ENCODE results near the gene FZR1. TPM values are rescaled to one million over a fixed set of nuclear protein-coding genes. Genes with fewer than 3 reads are reported as not detected.

FZR1 gene
- total and polyA plus RNA-seq, 2 of the 13 experiments (the other 11 are each of a cell fraction or from before 2014, with no cell fraction given) = 29.0 to 30.8 TPM

DNA sequence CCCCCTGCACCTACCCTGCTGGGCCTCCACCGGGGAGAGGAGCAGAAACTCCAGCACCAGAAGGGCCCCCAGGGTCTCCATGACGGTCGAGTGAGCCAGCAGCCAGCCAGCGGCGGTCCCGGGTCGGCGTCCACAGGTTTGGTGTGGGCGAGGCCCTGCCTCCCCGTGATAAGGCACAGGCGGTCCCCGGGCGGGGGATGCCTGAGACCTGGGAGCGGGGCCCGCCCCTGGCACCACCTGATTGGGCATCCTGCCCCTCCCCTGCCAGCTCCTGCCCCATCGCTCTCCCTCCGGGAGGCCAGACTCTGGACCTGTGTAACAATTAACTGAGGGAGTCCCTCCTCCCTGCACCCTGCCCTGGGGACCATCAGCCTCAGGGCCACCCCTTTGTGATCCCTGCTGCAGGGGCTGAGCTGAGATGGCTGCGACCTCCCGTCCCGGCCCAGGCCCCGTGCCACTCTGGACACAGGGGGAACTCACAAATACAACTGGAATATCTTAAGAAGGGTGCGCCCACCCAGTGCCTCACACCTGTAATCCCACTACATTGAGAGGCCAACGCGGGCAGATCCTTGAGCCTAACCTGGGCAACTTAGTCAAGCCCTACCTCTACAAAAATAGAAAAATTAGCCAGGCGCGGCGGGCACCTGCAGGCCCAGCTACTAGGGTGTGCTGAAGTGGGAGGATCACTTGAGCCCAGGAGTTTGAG lies 25.6 kb upstream of the FZR1 start, which contains the start of gene SMIM24 (continued):
- TF ChIP-seq JUNB (CRISPR knock-in tag; IDR thresholded peaks at IDR 0.05; ENCODE audit: borderline replicate concordance) (no peak), ZNF674 (CRISPR knock-in tag; IDR thresholded peaks at IDR 0.05; ENCODE audit: low read depth) (no peak), ZNF441 (CRISPR knock-in tag; IDR thresholded peaks at IDR 0.05; ENCODE audit: borderline replicate concordance) (no peak), NFATC3 (CRISPR knock-in tag; IDR thresholded peaks at IDR 0.05) (no peak), ZNF777 (CRISPR knock-in tag; IDR thresholded peaks at IDR 0.05) (no peak), ZNF790 (CRISPR knock-in tag; IDR thresholded peaks at IDR 0.05; ENCODE audit: borderline replicate concordance) (no peak), TRIM24 (CRISPR knock-in tag; IDR thresholded peaks at IDR 0.05) (no peak), KDM1A (CRISPR knock-in tag; IDR thresholded peaks at IDR 0.05) (no peak), ZNF781 (CRISPR knock-in tag; IDR thresholded peaks at IDR 0.05; ENCODE audit: borderline replicate concordance, not compliant biosample characterization) (no peak), EP300 (IDR thresholded peaks at IDR 0.05; ENCODE audit: low read depth in 2 of 2, low read length in 2 of 2) (no peak), EP300 (CRISPR knock-in tag; IDR thresholded peaks at IDR 0.05; ENCODE audit: borderline replicate concordance) (no peak), SRF (IDR thresholded peaks at IDR 0.05; ENCODE audit: low read depth, low read length) (no peak), HOXA7 (CRISPR knock-in tag; IDR thresholded peaks at IDR 0.05) (no peak), TARDBP (CRISPR knock-in tag; IDR thresholded peaks at IDR 0.05) (no peak; the same call in 1 of the 2 replicates), HNF4G (IDR thresholded peaks at IDR 0.05; ENCODE audit: borderline replicate concordance, low read depth, low read length) (peak; percentile 39; the same call in 1 of the 2 replicates), HNF4G (CRISPR knock-in tag; IDR thresholded peaks at IDR 0.05; ENCODE audit: borderline replicate concordance, low read depth) (no peak)
- TF ChIP-seq, protein P1, sequence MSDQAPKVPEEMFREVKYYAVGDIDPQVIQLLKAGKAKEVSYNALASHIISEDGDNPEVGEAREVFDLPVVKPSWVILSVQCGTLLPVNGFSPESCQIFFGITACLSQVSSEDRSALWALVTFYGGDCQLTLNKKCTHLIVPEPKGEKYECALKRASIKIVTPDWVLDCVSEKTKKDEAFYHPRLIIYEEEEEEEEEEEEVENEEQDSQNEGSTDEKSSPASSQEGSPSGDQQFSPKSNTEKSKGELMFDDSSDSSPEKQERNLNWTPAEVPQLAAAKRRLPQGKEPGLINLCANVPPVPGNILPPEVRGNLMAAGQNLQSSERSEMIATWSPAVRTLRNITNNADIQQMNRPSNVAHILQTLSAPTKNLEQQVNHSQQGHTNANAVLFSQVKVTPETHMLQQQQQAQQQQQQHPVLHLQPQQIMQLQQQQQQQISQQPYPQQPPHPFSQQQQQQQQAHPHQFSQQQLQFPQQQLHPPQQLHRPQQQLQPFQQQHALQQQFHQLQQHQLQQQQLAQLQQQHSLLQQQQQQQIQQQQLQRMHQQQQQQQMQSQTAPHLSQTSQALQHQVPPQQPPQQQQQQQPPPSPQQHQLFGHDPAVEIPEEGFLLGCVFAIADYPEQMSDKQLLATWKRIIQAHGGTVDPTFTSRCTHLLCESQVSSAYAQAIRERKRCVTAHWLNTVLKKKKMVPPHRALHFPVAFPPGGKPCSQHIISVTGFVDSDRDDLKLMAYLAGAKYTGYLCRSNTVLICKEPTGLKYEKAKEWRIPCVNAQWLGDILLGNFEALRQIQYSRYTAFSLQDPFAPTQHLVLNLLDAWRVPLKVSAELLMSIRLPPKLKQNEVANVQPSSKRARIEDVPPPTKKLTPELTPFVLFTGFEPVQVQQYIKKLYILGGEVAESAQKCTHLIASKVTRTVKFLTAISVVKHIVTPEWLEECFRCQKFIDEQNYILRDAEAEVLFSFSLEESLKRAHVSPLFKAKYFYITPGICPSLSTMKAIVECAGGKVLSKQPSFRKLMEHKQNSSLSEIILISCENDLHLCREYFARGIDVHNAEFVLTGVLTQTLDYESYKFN (CRISPR knock-in tag; conservative IDR thresholded peaks at IDR 0.05) = peak; percentile 71
- TF ChIP-seq, protein P2, sequence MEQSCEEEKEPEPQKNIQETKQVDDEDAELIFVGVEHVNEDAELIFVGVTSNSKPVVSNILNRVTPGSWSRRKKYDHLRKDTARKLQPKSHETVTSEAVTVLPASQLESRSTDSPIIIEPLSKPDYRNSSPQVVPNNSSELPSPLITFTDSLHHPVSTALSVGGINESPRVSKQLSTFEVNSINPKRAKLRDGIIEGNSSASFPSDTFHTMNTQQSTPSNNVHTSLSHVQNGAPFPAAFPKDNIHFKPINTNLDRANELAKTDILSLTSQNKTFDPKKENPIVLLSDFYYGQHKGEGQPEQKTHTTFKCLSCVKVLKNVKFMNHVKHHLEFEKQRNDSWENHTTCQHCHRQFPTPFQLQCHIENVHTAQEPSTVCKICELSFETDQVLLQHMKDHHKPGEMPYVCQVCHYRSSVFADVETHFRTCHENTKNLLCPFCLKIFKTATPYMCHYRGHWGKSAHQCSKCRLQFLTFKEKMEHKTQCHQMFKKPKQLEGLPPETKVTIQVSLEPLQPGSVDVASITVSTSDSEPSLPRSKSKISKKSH (CRISPR knock-in tag; IDR thresholded peaks at IDR 0.05; ENCODE audit: borderline replicate concordance) = no peak
- TF ChIP-seq, protein P3, sequence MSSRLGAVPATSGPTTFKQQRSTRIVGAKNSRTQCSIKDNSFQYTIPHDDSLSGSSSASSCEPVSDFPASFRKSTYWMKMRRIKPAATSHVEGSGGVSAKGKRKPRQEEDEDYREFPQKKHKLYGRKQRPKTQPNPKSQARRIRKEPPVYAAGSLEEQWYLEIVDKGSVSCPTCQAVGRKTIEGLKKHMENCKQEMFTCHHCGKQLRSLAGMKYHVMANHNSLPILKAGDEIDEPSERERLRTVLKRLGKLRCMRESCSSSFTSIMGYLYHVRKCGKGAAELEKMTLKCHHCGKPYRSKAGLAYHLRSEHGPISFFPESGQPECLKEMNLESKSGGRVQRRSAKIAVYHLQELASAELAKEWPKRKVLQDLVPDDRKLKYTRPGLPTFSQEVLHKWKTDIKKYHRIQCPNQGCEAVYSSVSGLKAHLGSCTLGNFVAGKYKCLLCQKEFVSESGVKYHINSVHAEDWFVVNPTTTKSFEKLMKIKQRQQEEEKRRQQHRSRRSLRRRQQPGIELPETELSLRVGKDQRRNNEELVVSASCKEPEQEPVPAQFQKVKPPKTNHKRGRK (CRISPR knock-in tag; IDR thresholded peaks at IDR 0.05) = no peak
- TF ChIP-seq, protein P4, sequence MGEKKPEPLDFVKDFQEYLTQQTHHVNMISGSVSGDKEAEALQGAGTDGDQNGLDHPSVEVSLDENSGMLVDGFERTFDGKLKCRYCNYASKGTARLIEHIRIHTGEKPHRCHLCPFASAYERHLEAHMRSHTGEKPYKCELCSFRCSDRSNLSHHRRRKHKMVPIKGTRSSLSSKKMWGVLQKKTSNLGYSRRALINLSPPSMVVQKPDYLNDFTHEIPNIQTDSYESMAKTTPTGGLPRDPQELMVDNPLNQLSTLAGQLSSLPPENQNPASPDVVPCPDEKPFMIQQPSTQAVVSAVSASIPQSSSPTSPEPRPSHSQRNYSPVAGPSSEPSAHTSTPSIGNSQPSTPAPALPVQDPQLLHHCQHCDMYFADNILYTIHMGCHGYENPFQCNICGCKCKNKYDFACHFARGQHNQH (CRISPR knock-in tag; IDR thresholded peaks at IDR 0.05) = no peak

Measured in HepG2 (cell line).